GM10248 (cell line): Measurements from ENCODE around the gene STATH.

Source experiments
- CTCF ChIA-PET: fragments of 300-600 bp; sonication (Branson Sonifier 250); formaldehyde crosslinking; extraction: SDS; loops from one replicate; lab custom pipeline; 2021; ENCODE audit warnings: antibody characterized with exemption; lab: Yijun Ruan, JAX
- POLR2A ChIA-PET: fragments of 350-650 bp; sonication (Branson Sonifier 250); formaldehyde crosslinking; extraction: SDS; loops from one replicate; lab custom pipeline; 2020; ENCODE audit warnings: antibody characterized with exemption; lab: Yijun Ruan, JAX
- DNase-seq: peaks from one replicate; pipeline ENCODE4 v3.0.0; 2012; ENCODE audit errors: extremely low spot score
- CTCF ChIP-seq: IDR thresholded peaks from 2 replicates; pipeline ENCODE4 v1.5.1; 2012; ENCODE audit warnings: mild to moderate bottlenecking, low read depth; ENCODE audit errors: extremely low read depth, missing control alignments, control extremely low read depth

STATH gene

GRCh38 chr4:69977582-69977981, 18.2 kb upstream of the STATH start:
- no peak for TF ChIP-seq CTCF
- ChIA-PET CTCF (interaction anchor here (1.1 to 1.5 kb wide), 3 partner anchors 10 to 22 kb away, joined by 3 to 4 read pairs (median 4); no protein-coding TSS in a partner anchor), POLR2A (no interaction called here)
- no peak for DNase-seq

GRCh38 chr4:69984030-69984443, 11.7 kb upstream of the STATH start:
- POLR2A ChIA-PET: no interaction called here
- no peak for DNase-seq
- TF ChIP-seq CTCF: no peak
- CTCF ChIA-PET: no interaction called here

- ChIA-PET CTCF (no interaction called here), POLR2A (no interaction called here)
- DNase-seq: no peak
- no peak for TF ChIP-seq CTCF
Observed at GRCh38 chr4:69986663-69987062, 9.1 kb upstream of the STATH start.

- ChIA-PET CTCF (no interaction called here), POLR2A (no interaction called here)
- no peak for TF ChIP-seq CTCF
- DNase-seq: no peak
Observed at GRCh38 chr4:69991016-69991415, 4.8 kb upstream of the STATH start.

- CTCF ChIA-PET: no interaction called here
- POLR2A ChIA-PET: no interaction called here
Observed at GRCh38 chr4:69994782-69995181, 984 bp upstream of the STATH start.

GRCh38 chr4:69999420-69999819, 3.7 kb downstream of the STATH start:
- no peak for TF ChIP-seq CTCF
- ChIA-PET CTCF (interaction anchor here (2.1 kb wide), 1 partner anchor 11 kb away, joined by 8 read pairs; no protein-coding TSS in a partner anchor), POLR2A (no interaction called here)
- DNase-seq: no peak

More at GRCh38 chr4:69994782-69995181, 984 bp upstream of the STATH start:
- TF ChIP-seq CTCF: no peak
- no peak for DNase-seq
